ENCODE measurements around the gene CCDC185.

The CCDC185 gene

DNA sequence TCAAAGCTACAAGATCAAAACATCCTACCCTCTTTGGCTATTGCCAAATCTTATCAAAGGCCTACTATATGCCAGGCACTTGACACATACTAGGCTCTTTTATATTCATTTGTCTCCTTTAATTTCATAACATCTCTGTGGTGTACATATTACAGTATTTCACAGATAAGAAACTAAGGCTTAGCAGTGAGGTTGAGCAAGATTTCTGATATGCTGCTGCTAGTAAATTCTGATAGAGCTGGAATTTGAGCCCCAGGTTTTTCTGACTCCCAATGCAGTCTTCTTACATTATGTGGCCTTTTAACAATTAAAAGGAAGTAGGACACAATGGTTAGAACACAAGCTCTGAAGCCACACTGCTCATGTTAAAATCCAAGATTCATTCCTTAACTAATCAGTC is 16.8 kb downstream of the CCDC185 start:
- Histone ChIP-seq H3K4me1 (ENCODE audit: control insufficient read depth in 2 of 2, insufficient read depth in 1 of 2, low read depth in 1 of 2, low read length in 2 of 2) (no peaks in the 10 kb centered on the region), H3K79me1 (ENCODE audit: low read depth, low read length) (no peaks in the 10 kb centered on the region), H3K4me3 (ENCODE audit: low read length in 2 of 2) (no peak overlapping the region), H2BK15ac (ENCODE audit: low read length) (no peak overlapping the region), H3K9me3 (replicated peaks in 1 of 2; ENCODE audit: control insufficient read depth in 2 of 2, insufficient read depth in 1 of 2, low read depth in 1 of 2, low read length in 2 of 2) (no peaks in the 10 kb centered on the region), H3K4me2 (ENCODE audit: insufficient read depth, low read length, poor library complexity, severe bottlenecking) (no peak overlapping the region), H2BK12ac (ENCODE audit: low read length) (no peak overlapping the region), H2BK5ac (ENCODE audit: low read length) (no peak overlapping the region), H4K8ac (ENCODE audit: low read depth, low read length) (no peak overlapping the region), H3K9ac (ENCODE audit: low read depth, low read length, poor library complexity) (no peak overlapping the region), H3K36me3 (replicated peaks in 1 of 2; ENCODE audit: control insufficient read depth in 2 of 2, insufficient read depth in 2 of 2, low read length in 2 of 2) (no peaks in the 10 kb centered on the region), H3K27ac (replicated peaks; ENCODE audit: low read length) (no peak overlapping the region), H3K27me3 (ENCODE audit: control insufficient read depth in 3 of 3, insufficient read depth in 3 of 3, low read depth in 1 of 3, low read length in 3 of 3) (no peaks in the 10 kb centered on the region), H3K14ac (ENCODE audit: low read length) (no peak overlapping the region), H3K23ac (ENCODE audit: low read depth, low read length, poor library complexity) (no peak overlapping the region), H2BK120ac (ENCODE audit: low read depth, low read length) (no peak overlapping the region), H2AK5ac (ENCODE audit: low read depth, low read length) (no peak overlapping the region), H2AFZ (ENCODE audit: low read length) (no peak overlapping the region), H4K91ac (ENCODE audit: low read depth, low read length, poor library complexity) (no peak overlapping the region), H3K18ac (ENCODE audit: low read length) (no peak overlapping the region), H3K4ac (ENCODE audit: low read length) (no peak overlapping the region)
- no peak for DNase-seq (ENCODE audit: low spot score)

DNA sequence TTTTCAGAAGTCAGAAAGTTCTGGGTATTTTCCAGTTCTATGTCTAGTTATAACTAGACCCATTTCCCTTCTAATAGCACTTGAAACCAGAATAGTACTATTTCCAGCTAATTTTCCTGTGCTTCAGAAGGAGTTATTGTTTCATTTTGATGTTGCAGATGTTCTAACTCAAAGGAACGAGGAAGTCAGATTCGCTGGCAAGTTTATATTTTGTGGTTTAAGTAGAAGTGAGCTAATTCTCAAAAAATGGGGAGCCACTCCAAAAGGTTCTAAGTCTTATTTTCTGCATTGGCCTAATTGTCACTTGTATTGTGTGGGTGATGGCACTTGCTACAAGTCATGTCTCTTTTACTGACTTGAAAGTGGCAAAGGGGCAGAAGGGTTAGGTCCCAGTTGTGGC is 18.1 kb downstream of the CCDC185 start:
- H3K4me3 ChIP-seq (ENCODE audit: low read length in 2 of 2): no peak overlapping the region
- H3K9me3 ChIP-seq (replicated peaks in 1 of 2; ENCODE audit: control insufficient read depth in 2 of 2, insufficient read depth in 1 of 2, low read depth in 1 of 2, low read length in 2 of 2): no peaks in the 10 kb centered on the region
- no peak overlapping the region for H3K14ac ChIP-seq (ENCODE audit: low read length)
- no peaks in the 10 kb centered on the region for H3K36me3 ChIP-seq (replicated peaks in 1 of 2; ENCODE audit: control insufficient read depth in 2 of 2, insufficient read depth in 2 of 2, low read length in 2 of 2)
- H3K27ac ChIP-seq (replicated peaks; ENCODE audit: low read length): no peak overlapping the region
- H2BK5ac ChIP-seq (ENCODE audit: low read length): no peak overlapping the region
- no peak overlapping the region for H2BK12ac ChIP-seq (ENCODE audit: low read length)
- no peak overlapping the region for H3K9ac ChIP-seq (ENCODE audit: low read depth, low read length, poor library complexity)
- no peak overlapping the region for H2AFZ ChIP-seq (ENCODE audit: low read length)
- no peaks in the 10 kb centered on the region for H3K27me3 ChIP-seq (ENCODE audit: control insufficient read depth in 3 of 3, insufficient read depth in 3 of 3, low read depth in 1 of 3, low read length in 3 of 3)
- no peaks in the 10 kb centered on the region for H3K4me1 ChIP-seq (ENCODE audit: control insufficient read depth in 2 of 2, insufficient read depth in 1 of 2, low read depth in 1 of 2, low read length in 2 of 2)
- H2AK5ac ChIP-seq (ENCODE audit: low read depth, low read length): no peak overlapping the region
- DNase-seq (ENCODE audit: low spot score): no peak
- no peak overlapping the region for H2BK120ac ChIP-seq (ENCODE audit: low read depth, low read length)
- no peaks in the 10 kb centered on the region for H3K79me1 ChIP-seq (ENCODE audit: low read depth, low read length)
- H2BK15ac ChIP-seq (ENCODE audit: low read length): no peak overlapping the region
- H3K23ac ChIP-seq (ENCODE audit: low read depth, low read length, poor library complexity): no peak overlapping the region
- H4K91ac ChIP-seq (ENCODE audit: low read depth, low read length, poor library complexity): no peak overlapping the region
- no peak overlapping the region for H3K4ac ChIP-seq (ENCODE audit: low read length)
- WGBS, 2 donors (ENCODE audit: extremely low coverage in 2 of 2, insufficient read length in 2 of 2, insufficient replicate concordance in 1 of 2): no CpG with 5 or more reads among the region's 2 CpGs
- H3K18ac ChIP-seq (ENCODE audit: low read length): no peak overlapping the region
- H4K8ac ChIP-seq (ENCODE audit: low read depth, low read length): no peak overlapping the region
- H3K4me2 ChIP-seq (ENCODE audit: insufficient read depth, low read length, poor library complexity, severe bottlenecking): no peak overlapping the region

DNA sequence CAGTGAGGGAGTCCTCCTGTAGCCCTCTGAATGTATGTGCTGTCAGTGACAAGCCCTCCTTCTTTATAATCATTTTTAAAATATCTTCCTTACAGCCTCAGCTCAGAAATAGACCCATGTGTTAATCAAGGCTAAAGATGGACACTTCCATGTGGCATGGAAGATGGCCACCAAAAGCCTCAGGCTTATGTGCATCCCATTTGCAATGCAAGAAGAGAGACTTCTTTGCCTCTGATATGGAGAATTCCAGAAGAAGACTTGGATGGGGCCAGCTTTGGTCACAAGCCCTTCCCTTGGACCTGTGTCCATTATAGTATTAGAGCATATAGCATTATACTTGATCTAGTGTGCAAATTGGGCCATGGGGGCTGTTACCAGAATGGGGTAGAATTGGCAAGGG is 18.5 kb downstream of the CCDC185 start:
- Histone ChIP-seq H2BK15ac (ENCODE audit: low read length) (no peak overlapping the region), H3K4me2 (ENCODE audit: insufficient read depth, low read length, poor library complexity, severe bottlenecking) (no peak overlapping the region), H2AK5ac (ENCODE audit: low read depth, low read length) (no peak overlapping the region), H3K9ac (ENCODE audit: low read depth, low read length, poor library complexity) (no peak overlapping the region), H3K27me3 (ENCODE audit: control insufficient read depth in 3 of 3, insufficient read depth in 3 of 3, low read depth in 1 of 3, low read length in 3 of 3) (no peaks in the 10 kb centered on the region), H3K4ac (ENCODE audit: low read length) (no peak overlapping the region), H2BK5ac (ENCODE audit: low read length) (no peak overlapping the region), H3K9me3 (replicated peaks in 1 of 2; ENCODE audit: control insufficient read depth in 2 of 2, insufficient read depth in 1 of 2, low read depth in 1 of 2, low read length in 2 of 2) (no peaks in the 10 kb centered on the region), H2AFZ (ENCODE audit: low read length) (no peak overlapping the region), H3K18ac (ENCODE audit: low read length) (no peak overlapping the region), H4K91ac (ENCODE audit: low read depth, low read length, poor library complexity) (no peak overlapping the region), H2BK120ac (ENCODE audit: low read depth, low read length) (no peak overlapping the region), H3K36me3 (replicated peaks in 1 of 2; ENCODE audit: control insufficient read depth in 2 of 2, insufficient read depth in 2 of 2, low read length in 2 of 2) (no peaks in the 10 kb centered on the region), H3K4me3 (ENCODE audit: low read length in 2 of 2) (no peak overlapping the region), H4K8ac (ENCODE audit: low read depth, low read length) (no peak overlapping the region), H3K23ac (ENCODE audit: low read depth, low read length, poor library complexity) (no peak overlapping the region), H3K79me1 (ENCODE audit: low read depth, low read length) (no peaks in the 10 kb centered on the region), H2BK12ac (ENCODE audit: low read length) (no peak overlapping the region), H3K27ac (replicated peaks; ENCODE audit: low read length) (no peak overlapping the region), H3K14ac (ENCODE audit: low read length) (no peak overlapping the region), H3K4me1 (ENCODE audit: control insufficient read depth in 2 of 2, insufficient read depth in 1 of 2, low read depth in 1 of 2, low read length in 2 of 2) (no peaks in the 10 kb centered on the region)
- DNase-seq (ENCODE audit: low spot score): no peak

- H3K36me3 ChIP-seq (replicated peaks in 1 of 2; ENCODE audit: control insufficient read depth in 2 of 2, insufficient read depth in 2 of 2, low read length in 2 of 2): no peaks in the 10 kb centered on the region
- no peak overlapping the region for H2BK15ac ChIP-seq (ENCODE audit: low read length)
- H3K79me1 ChIP-seq (ENCODE audit: low read depth, low read length): no peaks in the 10 kb centered on the region
- no peak overlapping the region for H3K14ac ChIP-seq (ENCODE audit: low read length)
- H3K23ac ChIP-seq (ENCODE audit: low read depth, low read length, poor library complexity): no peak overlapping the region
- H4K91ac ChIP-seq (ENCODE audit: low read depth, low read length, poor library complexity): no peak overlapping the region
- no peak overlapping the region for H2BK120ac ChIP-seq (ENCODE audit: low read depth, low read length)
- H3K4me1 ChIP-seq (ENCODE audit: control insufficient read depth in 2 of 2, insufficient read depth in 1 of 2, low read depth in 1 of 2, low read length in 2 of 2): no peaks in the 10 kb centered on the region
- no peak overlapping the region for H3K18ac ChIP-seq (ENCODE audit: low read length)
- no peak overlapping the region for H2BK5ac ChIP-seq (ENCODE audit: low read length)
- H2AK5ac ChIP-seq (ENCODE audit: low read depth, low read length): no peak overlapping the region
- no peak overlapping the region for H3K9ac ChIP-seq (ENCODE audit: low read depth, low read length, poor library complexity)
- no peak overlapping the region for H2AFZ ChIP-seq (ENCODE audit: low read length)
- H2BK12ac ChIP-seq (ENCODE audit: low read length): no peak overlapping the region
- H3K4me3 ChIP-seq (ENCODE audit: low read length in 2 of 2): no peak overlapping the region
- no peaks in the 10 kb centered on the region for H3K27me3 ChIP-seq (ENCODE audit: control insufficient read depth in 3 of 3, insufficient read depth in 3 of 3, low read depth in 1 of 3, low read length in 3 of 3)
- no peak overlapping the region for H3K27ac ChIP-seq (replicated peaks; ENCODE audit: low read length)
- DNase-seq (ENCODE audit: low spot score): no peak
- no peak overlapping the region for H3K4ac ChIP-seq (ENCODE audit: low read length)
- H3K4me2 ChIP-seq (ENCODE audit: insufficient read depth, low read length, poor library complexity, severe bottlenecking): no peak overlapping the region
- no peak overlapping the region for H4K8ac ChIP-seq (ENCODE audit: low read depth, low read length)
- no CpG with 5 or more reads among the region's 2 CpGs for WGBS, 2 donors (ENCODE audit: extremely low coverage in 2 of 2, insufficient read length in 2 of 2, insufficient replicate concordance in 1 of 2)
- no peaks in the 10 kb centered on the region for H3K9me3 ChIP-seq (replicated peaks in 1 of 2; ENCODE audit: control insufficient read depth in 2 of 2, insufficient read depth in 1 of 2, low read depth in 1 of 2, low read length in 2 of 2)
Observed at GRCh38 chr1:223413216-223413615, 20.0 kb downstream of the CCDC185 start.

All from neuronal stem cell (in vitro differentiated cells).